ENCODE data around the gene EP400.

- TF ChIP-seq, protein P1, sequence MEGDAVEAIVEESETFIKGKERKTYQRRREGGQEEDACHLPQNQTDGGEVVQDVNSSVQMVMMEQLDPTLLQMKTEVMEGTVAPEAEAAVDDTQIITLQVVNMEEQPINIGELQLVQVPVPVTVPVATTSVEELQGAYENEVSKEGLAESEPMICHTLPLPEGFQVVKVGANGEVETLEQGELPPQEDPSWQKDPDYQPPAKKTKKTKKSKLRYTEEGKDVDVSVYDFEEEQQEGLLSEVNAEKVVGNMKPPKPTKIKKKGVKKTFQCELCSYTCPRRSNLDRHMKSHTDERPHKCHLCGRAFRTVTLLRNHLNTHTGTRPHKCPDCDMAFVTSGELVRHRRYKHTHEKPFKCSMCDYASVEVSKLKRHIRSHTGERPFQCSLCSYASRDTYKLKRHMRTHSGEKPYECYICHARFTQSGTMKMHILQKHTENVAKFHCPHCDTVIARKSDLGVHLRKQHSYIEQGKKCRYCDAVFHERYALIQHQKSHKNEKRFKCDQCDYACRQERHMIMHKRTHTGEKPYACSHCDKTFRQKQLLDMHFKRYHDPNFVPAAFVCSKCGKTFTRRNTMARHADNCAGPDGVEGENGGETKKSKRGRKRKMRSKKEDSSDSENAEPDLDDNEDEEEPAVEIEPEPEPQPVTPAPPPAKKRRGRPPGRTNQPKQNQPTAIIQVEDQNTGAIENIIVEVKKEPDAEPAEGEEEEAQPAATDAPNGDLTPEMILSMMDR (IDR thresholded peaks at IDR 0.05; ENCODE audit: low read depth, low read length), result no peak
- TF ChIP-seq EZH2phosphoT487 (IDR thresholded peaks at IDR 0.05; ENCODE audit: low read depth), result no peak
These were observed 73.9 kb downstream of the EP400 start for GRCh38 chr12:132023658-132024057.

All from OCI-LY3 (cell line).